ENCODE data around the gene EID1.

DNA sequence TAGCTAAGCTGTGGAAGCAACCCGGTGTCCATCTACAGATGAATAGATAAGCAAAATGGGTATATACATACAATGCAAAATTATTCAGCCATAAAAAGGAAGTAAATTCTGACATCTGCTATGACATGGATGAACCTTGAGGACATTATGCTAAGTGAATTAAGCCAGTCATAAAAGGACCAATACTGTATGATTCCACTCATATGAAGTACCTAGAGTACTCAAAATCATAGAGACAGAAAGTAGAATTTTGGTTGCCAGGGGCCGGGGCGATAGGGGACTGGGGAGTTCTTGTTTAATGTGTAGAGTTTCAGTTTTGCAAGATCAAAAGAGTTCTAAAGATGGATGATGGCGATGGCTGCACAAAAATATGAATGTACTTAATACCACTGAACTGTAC lies 10.3 kb downstream of the EID1 start:
- TF ChIP-seq, protein P1, sequence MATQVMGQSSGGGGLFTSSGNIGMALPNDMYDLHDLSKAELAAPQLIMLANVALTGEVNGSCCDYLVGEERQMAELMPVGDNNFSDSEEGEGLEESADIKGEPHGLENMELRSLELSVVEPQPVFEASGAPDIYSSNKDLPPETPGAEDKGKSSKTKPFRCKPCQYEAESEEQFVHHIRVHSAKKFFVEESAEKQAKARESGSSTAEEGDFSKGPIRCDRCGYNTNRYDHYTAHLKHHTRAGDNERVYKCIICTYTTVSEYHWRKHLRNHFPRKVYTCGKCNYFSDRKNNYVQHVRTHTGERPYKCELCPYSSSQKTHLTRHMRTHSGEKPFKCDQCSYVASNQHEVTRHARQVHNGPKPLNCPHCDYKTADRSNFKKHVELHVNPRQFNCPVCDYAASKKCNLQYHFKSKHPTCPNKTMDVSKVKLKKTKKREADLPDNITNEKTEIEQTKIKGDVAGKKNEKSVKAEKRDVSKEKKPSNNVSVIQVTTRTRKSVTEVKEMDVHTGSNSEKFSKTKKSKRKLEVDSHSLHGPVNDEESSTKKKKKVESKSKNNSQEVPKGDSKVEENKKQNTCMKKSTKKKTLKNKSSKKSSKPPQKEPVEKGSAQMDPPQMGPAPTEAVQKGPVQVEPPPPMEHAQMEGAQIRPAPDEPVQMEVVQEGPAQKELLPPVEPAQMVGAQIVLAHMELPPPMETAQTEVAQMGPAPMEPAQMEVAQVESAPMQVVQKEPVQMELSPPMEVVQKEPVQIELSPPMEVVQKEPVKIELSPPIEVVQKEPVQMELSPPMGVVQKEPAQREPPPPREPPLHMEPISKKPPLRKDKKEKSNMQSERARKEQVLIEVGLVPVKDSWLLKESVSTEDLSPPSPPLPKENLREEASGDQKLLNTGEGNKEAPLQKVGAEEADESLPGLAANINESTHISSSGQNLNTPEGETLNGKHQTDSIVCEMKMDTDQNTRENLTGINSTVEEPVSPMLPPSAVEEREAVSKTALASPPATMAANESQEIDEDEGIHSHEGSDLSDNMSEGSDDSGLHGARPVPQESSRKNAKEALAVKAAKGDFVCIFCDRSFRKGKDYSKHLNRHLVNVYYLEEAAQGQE (IDR thresholded peaks at IDR 0.05; ENCODE audit: insufficient replicate concordance, low read depth) = no peak
- TF ChIP-seq, protein P2, sequence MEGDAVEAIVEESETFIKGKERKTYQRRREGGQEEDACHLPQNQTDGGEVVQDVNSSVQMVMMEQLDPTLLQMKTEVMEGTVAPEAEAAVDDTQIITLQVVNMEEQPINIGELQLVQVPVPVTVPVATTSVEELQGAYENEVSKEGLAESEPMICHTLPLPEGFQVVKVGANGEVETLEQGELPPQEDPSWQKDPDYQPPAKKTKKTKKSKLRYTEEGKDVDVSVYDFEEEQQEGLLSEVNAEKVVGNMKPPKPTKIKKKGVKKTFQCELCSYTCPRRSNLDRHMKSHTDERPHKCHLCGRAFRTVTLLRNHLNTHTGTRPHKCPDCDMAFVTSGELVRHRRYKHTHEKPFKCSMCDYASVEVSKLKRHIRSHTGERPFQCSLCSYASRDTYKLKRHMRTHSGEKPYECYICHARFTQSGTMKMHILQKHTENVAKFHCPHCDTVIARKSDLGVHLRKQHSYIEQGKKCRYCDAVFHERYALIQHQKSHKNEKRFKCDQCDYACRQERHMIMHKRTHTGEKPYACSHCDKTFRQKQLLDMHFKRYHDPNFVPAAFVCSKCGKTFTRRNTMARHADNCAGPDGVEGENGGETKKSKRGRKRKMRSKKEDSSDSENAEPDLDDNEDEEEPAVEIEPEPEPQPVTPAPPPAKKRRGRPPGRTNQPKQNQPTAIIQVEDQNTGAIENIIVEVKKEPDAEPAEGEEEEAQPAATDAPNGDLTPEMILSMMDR (IDR thresholded peaks at IDR 0.05; ENCODE audit: insufficient read depth, low read length) = no peak
- TF ChIP-seq SPI1 (IDR thresholded peaks at IDR 0.05; ENCODE audit: borderline replicate concordance, low read depth) = no peak
- TF ChIP-seq GABPA (IDR thresholded peaks at IDR 0.05; ENCODE audit: low read depth) = no peak

Data from HL-60 (cell line).